HG03342 (cell line): ENCODE results near the gene ATOH7.

ENCODE experiments used
- ATAC-seq: cut with Tn5 transposase; IDR thresholded peaks from one replicate; pipeline ENCODE4 v1.9.1; 2021; ENCODE audit warnings: mild to moderate bottlenecking, moderate library complexity; ENCODE audit not compliant: unreplicated experiment

Gene ATOH7

GRCh38 chr10:68184546-68184945 is 47.4 kb downstream of the ATOH7 start:
- no peak for ATAC-seq
